WTC11 (cell line): Measurements from ENCODE around the gene ORM2. TPM values are rescaled to one million over a fixed set of nuclear protein-coding genes. Genes with fewer than 3 reads are reported as not detected.

Experiments
- ATAC-seq: fragments of 200-7000 bp; cut with Tn5 transposase; 2 replicates; pipeline ENCODE4 v1.10.0; 2021; ENCODE audit warnings: mild to moderate bottlenecking, moderate library complexity
- CTCF ChIA-PET: fragments of 300-600 bp; sonication (Branson Sonifier 250); formaldehyde crosslinking; loops from one replicate; lab custom pipeline; 2021; ENCODE audit warnings: antibody characterized with exemption; lab: Charles Lee
- POLR2A ChIA-PET: fragments of 350-600 bp; sonication (Branson Sonifier 250); formaldehyde crosslinking; loops from one replicate; lab custom pipeline; 2021; ENCODE audit warnings: antibody characterized with exemption; lab: Charles Lee
- DNase-seq: peaks from one replicate; pipeline ENCODE4 v3.0.0; 2021; ENCODE audit warnings: low spot score
- H3K27ac Mint-ChIP-seq: 2 replicates; pipeline ENCODE4 v1.8.0; 2021; ENCODE audit warnings: mixed read lengths
- H3K27me3 Mint-ChIP-seq: 2 replicates; pipeline ENCODE4 v1.8.0; 2021; ENCODE audit warnings: low read depth, mild to moderate bottlenecking, moderate library complexity, mixed read lengths
- H3K36me3 Mint-ChIP-seq: 2 replicates; pipeline ENCODE4 v1.8.0; 2021; ENCODE audit warnings: mixed read lengths
- H3K4me1 Mint-ChIP-seq: 2 replicates; pipeline ENCODE4 v1.8.0; 2022; ENCODE audit warnings: mixed read lengths
- H3K4me3 Mint-ChIP-seq: 2 replicates; pipeline ENCODE4 v1.8.0; 2021; ENCODE audit warnings: mild to moderate bottlenecking, moderate library complexity, mixed read lengths
- H3K9me3 Mint-ChIP-seq: 2 replicates; pipeline ENCODE4 v1.8.0; 2021; ENCODE audit warnings: mixed read lengths
- FOXK1 ChIP-seq: sonication (generic); formaldehyde crosslinking; IDR thresholded peaks from 2 replicates; pipeline ENCODE4 v1.8.0; 2022; ENCODE audit warnings: mild to moderate bottlenecking, moderate library complexity, missing genetic modification reagents
- FOXP1 ChIP-seq: sonication (generic); formaldehyde crosslinking; IDR thresholded peaks from 2 replicates; pipeline ENCODE4 v1.8.0; 2022; ENCODE audit warnings: missing genetic modification reagents, mild to moderate bottlenecking, moderate library complexity, borderline replicate concordance
- IRF1 ChIP-seq: sonication (generic); formaldehyde crosslinking; IDR thresholded peaks from 2 replicates; pipeline ENCODE4 v1.8.0; 2023; ENCODE audit warnings: missing genetic modification reagents
- PRDM15 ChIP-seq: sonication (generic); formaldehyde crosslinking; IDR thresholded peaks from 2 replicates; pipeline ENCODE4 v1.8.0; 2022; ENCODE audit warnings: missing genetic modification reagents
- PRRX2 ChIP-seq: fragments of 250-450 bp; sonication (Bioruptor Pico); IDR thresholded peaks from 2 replicates; pipeline ENCODE4 v1.8.0; 2021; ENCODE audit warnings: mild to moderate bottlenecking
- STAT6 ChIP-seq: sonication (generic); formaldehyde crosslinking; conservative IDR thresholded peaks from 2 replicates; pipeline ENCODE4 v1.8.1; 2023; ENCODE audit warnings: mild to moderate bottlenecking, low read depth, missing genetic modification reagents, moderate library complexity
- TP53 ChIP-seq: sonication (generic); formaldehyde crosslinking; IDR thresholded peaks from 2 replicates; pipeline ENCODE4 v1.8.1; 2023; ENCODE audit warnings: mild to moderate bottlenecking, missing genetic modification reagents
- USF2 ChIP-seq: sonication (generic); formaldehyde crosslinking; IDR thresholded peaks from 2 replicates; pipeline ENCODE4 v1.8.1; 2023; ENCODE audit warnings: mild to moderate bottlenecking, missing genetic modification reagents, moderate library complexity
- ZNF121 ChIP-seq: sonication (generic); formaldehyde crosslinking; IDR thresholded peaks from 2 replicates; pipeline ENCODE4 v1.8.0; 2023; ENCODE audit warnings: missing genetic modification reagents
- ZNF416 ChIP-seq: fragments of 250-450 bp; sonication (Bioruptor Pico); IDR thresholded peaks from 2 replicates; pipeline ENCODE4 v1.9.0; 2021; ENCODE audit warnings: mild to moderate bottlenecking, inconsistent platforms
- total RNA-seq: library from RNA; stranded (reverse); gene quantifications from 3 replicates; pipeline ENCODE4 v1.2.3, GENCODE V29; 2021
- TF ChIP-seq, protein P1 (sequence below): sonication (generic); formaldehyde crosslinking; IDR thresholded peaks from 2 replicates; pipeline ENCODE4 v1.8.1; 2022; ENCODE audit warnings: low read depth, missing genetic modification reagents, borderline replicate concordance
- TF ChIP-seq, protein P2 (sequence below): fragments of 250-450 bp; sonication (Bioruptor Pico); conservative IDR thresholded peaks from 2 replicates; pipeline ENCODE4 v1.9.0; 2021; ENCODE audit warnings: mild to moderate bottlenecking
- TF ChIP-seq, protein P3 (sequence below): fragments of 250-450 bp; sonication (Bioruptor Pico); IDR thresholded peaks from 2 replicates; pipeline ENCODE4 v1.9.0; 2021; ENCODE audit warnings: mild to moderate bottlenecking
- TF ChIP-seq, protein P4 (sequence below): fragments of 250-450 bp; sonication (Bioruptor Pico); IDR thresholded peaks from 2 replicates; pipeline ENCODE4 v1.9.0; 2021; ENCODE audit warnings: moderate library complexity, mild to moderate bottlenecking, inconsistent platforms, borderline replicate concordance

ORM2 gene
- total RNA-seq, 1 experiment from 2014 or later = 1.6 TPM

DNA sequence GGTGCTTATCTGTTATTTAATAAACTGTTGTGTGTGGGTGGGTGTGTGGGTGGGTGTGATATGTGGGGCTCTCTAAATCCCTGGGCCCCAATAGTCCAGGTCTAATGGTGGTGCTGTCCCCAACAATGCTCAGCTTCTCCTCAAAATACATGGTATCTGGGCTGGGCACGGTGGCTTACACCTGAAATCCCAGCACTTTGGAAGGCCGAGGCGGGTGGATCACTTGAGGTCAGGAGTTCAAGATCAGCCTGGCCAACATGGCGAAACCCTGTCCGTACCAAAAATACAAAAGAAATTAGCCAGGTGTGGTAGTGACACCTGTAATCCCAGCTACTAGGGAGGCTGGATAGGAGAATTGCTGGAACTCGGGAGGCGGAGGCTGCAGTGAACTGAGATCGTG, 11.3 kb upstream of the ORM2 start:
- H3K36me3 Mint-ChIP-seq = no peaks in the 10 kb centered on the region
- ChIA-PET POLR2A (no interaction called here), CTCF (no interaction called here)
- DNase-seq (no peak), ATAC-seq (no peak)
- no peak overlapping the region for H3K4me3 Mint-ChIP-seq
- 0 out of 2 replicates have a peak, but pooled peaks cover 3% of the 10 kb centered on the region for H3K4me1 Mint-ChIP-seq
- no peak for TF ChIP-seq STAT6
- TF ChIP-seq, protein P1, sequence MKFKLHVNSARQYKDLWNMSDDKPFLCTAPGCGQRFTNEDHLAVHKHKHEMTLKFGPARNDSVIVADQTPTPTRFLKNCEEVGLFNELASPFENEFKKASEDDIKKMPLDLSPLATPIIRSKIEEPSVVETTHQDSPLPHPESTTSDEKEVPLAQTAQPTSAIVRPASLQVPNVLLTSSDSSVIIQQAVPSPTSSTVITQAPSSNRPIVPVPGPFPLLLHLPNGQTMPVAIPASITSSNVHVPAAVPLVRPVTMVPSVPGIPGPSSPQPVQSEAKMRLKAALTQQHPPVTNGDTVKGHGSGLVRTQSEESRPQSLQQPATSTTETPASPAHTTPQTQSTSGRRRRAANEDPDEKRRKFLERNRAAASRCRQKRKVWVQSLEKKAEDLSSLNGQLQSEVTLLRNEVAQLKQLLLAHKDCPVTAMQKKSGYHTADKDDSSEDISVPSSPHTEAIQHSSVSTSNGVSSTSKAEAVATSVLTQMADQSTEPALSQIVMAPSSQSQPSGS = no peak
- TF ChIP-seq PRRX2 = no peak
- TF ChIP-seq, protein P2, sequence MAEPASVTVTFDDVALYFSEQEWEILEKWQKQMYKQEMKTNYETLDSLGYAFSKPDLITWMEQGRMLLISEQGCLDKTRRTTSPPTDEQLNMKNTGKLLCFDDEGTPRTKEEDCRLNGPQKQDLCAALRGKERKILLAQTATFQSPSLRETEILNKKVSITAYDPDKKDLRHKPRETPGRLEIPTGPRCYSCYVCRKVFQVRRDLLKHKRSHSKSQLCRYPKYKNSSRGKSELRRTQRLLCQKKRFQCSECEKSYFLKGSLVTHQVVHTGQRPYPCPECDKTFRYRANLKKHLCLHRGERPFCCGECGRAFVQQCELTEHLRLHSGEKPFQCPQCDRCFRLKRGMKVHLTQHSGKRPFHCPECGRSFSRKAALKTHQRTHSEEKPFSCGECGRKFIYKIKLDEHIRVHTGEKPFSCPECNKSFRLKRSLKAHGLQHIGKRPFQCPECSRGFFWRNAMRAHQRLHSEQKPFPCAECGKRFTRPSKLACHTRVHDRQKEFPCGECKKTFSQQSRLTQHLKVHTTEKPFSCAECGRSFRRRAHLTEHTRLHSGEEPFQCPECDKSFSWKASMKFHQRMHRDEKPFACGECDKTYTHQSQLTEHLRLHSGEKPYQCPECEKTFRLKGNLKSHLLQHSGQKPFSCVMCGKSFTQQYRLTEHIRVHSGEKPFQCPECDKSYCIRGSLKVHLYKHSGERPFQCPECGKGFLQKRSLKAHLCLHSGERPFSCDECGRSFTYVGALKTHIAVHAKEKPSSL (CRISPR knock-in tag) = no peak
- TF ChIP-seq ZNF416 (CRISPR knock-in tag) = no peak
- no peak for TF ChIP-seq PRDM15 (CRISPR knock-in tag)
- TF ChIP-seq ZNF121 (CRISPR knock-in tag) = no peak
- TF ChIP-seq, protein P3, sequence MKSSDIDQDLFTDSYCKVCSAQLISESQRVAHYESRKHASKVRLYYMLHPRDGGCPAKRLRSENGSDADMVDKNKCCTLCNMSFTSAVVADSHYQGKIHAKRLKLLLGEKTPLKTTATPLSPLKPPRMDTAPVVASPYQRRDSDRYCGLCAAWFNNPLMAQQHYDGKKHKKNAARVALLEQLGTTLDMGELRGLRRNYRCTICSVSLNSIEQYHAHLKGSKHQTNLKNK = no peak
- no peak for TF ChIP-seq IRF1 (CRISPR knock-in tag)
- TF ChIP-seq, protein P4, sequence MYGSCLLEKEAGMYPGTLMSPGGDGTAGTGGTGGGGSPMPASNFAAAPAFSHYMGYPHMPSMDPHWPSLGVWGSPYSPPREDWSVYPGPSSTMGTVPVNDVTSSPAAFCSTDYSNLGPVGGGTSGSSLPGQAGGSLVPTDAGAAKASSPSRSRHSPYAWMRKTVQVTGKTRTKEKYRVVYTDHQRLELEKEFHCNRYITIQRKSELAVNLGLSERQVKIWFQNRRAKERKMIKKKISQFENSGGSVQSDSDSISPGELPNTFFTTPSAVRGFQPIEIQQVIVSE (CRISPR knock-in tag) = no peak
- no peak for TF ChIP-seq TP53 (CRISPR knock-in tag)
- no peak for TF ChIP-seq FOXP1 (CRISPR knock-in tag)
- no peak for TF ChIP-seq FOXK1 (CRISPR knock-in tag)
- no peak for TF ChIP-seq USF2 (CRISPR knock-in tag)
- peaks cover 5% of the 10 kb centered on the region; the same call in 1 of the 2 replicates for H3K9me3 Mint-ChIP-seq
- peaks cover 5% of the 10 kb centered on the region for H3K27me3 Mint-ChIP-seq
- no peak overlapping the region for H3K27ac Mint-ChIP-seq
